Testis (tissue), 2 donors: ENCODE results near the gene C1orf21.

Experiments
- CTCF ChIP-seq, 3 experiments: fragments of 450-650 bp in 2 of 3; fragments of 200-600 bp in 1 of 3; sonication (generic) in 1 of 3; IDR thresholded peaks; one replicate each; pipeline ENCODE4 v1.5.1; 2016 to 2019; ENCODE audit warnings: antibody characterized with exemption in 3 of 3, mild to moderate bottlenecking in 2 of 3, moderate library complexity in 1 of 3
- POLR2A ChIP-seq: fragments of 450-650 bp; IDR thresholded peaks from one replicate; pipeline ENCODE4 v1.6.1; 2017; ENCODE audit warnings: antibody characterized with exemption, mild to moderate bottlenecking, moderate library complexity

DNA sequence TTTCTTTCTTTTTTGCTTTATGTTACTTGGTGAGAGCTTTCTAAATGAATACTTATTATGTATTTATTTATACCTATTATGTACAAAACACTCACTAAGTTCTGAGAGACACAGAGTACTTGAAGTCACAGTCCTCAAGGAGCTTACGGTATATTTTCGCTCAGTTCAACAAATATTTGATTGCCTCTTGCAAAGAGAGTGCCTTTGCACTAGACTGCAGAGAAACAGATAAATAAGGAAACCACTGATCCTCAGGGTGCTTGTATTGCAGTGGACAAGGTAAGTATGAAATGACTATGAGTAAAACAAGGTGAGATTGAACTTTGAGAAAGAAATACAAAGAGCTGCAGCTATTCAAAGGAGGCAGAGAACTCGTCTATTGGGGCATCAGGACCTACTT, 123.3 kb downstream of the C1orf21 start:
- TF ChIP-seq CTCF (IDR thresholded peaks at IDR 0.05): no peak
- TF ChIP-seq POLR2A: no peak
